ENCODE measurements around the gene FPGT.
"Not testable (repeated sequence)": the region's sequence is repeated elsewhere in the genome, so short reads cannot be mapped to it uniquely, and the experiment has no call there.

The FPGT gene

GRCh38 chr1:74247881-74248528, 50.0 kb downstream of the FPGT start:
- H3K4me3 ChIP-seq (replicated peaks; ENCODE audit: low read depth, low read length), result no peak overlapping the region
- TF ChIP-seq CTCF (IDR thresholded peaks at IDR 0.05; ENCODE audit: low read length, missing control alignments), result no peak
- no peak for DNase-seq (ENCODE audit: low read depth)

- not testable (repeated sequence) for H3K4me3 ChIP-seq (replicated peaks; ENCODE audit: low read depth, low read length); DNase-seq (ENCODE audit: low read depth)
Observed at GRCh38 chr1:74253243-74253824, 55.3 kb downstream of the FPGT start.
